HG03565 (cell line): Measurements from ENCODE around the gene SLC26A1.

Experiments
- ATAC-seq: cut with Tn5 transposase; IDR thresholded peaks from one replicate; pipeline ENCODE4 v1.9.1; 2021; ENCODE audit warnings: mild to moderate bottlenecking, moderate library complexity; ENCODE audit not compliant: unreplicated experiment

SLC26A1 gene

DNA sequence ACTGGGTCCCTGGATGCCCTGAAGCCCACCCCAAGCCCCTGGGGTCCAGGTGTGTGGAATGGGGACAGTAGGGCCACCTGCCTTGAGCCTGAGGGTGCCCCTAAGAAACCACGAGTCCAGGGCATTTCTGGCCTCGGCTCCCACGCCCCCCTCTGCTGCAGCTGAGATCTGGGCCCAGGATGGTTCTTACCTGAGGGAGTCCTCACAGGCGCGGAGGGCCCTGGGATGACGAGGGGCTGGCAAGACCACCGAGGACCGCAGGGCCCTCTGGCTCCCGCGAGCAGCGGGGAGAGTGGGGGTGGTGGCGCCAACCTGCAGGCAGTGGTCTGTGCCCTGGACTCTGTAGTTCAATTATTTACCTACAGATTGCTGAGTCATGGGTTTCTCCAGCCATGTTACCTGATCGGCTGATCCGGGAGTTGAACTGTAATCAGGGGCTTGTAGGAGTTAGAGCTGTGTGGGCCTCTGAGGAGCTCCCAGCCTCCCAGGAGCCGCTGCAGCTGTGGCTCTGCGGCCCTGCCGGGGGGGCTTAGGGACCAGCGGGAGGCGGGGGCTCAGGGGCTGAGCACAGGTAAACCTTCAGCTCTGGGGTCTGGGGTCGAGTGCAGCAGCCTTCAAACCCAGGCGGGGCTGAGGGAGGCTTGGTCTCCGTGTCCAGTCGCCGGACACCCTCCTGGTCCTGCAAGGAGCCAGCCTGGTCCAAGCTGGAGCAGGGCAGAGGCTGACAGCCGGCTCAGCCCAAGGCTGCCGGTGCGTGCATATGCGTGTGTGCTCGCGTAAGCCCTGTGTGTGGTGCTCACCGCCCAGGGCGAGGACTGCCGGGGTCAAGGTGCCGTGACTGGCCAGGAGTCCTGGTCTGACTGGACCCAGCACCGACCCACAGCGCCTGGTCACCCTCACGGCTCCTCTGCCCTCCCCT is at the start of gene SLC26A1:
Gene SLC26A1 (minus strand): TSS at position 294 of the 919 bp plus-strand sequence. CDS start 1,701 bp downstream, outside the sequence.
- no peak for ATAC-seq

GRCh38 chr4:1042352-1043055 is 49.3 kb upstream of the SLC26A1 start:
- ATAC-seq = no peak

GRCh38 chr4:1041936-1042330 is 48.7 kb upstream of the SLC26A1 start:
- no peak for ATAC-seq

GRCh38 chr4:1041147-1041935 is 48.1 kb upstream of the SLC26A1 start:
- no peak for ATAC-seq

DNA sequence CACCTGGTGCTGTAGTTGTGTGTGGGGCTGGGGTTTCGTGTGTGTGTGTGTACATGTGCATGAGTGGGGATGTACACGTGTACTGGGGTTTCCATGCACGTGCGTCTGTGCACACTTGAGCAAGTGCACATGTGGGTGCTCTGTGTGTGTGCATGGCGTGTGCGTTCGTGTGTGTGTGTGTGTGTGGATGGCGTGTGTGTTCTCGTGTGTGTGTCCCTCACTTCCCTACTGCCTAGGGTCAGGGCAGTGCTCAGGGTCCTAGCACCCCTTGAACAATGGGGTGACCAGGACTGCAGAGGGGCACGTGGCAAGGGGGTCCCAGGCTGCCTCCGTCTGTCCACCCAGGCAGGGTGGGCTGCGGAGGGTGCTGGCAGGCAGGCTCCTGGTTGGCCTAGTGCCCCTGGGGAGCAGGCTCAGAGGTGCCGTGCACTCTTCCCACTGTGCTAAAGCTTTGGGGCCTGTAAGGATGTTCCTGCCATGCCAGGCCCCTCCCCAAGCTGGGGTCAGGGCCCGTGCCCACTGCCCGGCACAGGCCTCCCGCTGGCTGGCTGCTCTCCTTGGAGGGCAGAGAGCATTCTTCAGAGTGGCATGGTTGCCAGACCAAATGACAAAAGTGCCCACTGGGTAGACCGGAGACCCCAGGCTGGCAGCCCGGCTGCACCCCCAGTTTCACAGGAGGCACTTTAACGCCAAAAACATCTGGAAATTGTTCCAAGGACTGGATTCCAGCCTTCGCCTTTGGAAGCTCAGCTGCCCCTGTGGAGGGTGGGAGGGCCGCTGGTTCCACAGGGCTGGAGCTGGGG is 47.3 kb upstream of the SLC26A1 start:
- ATAC-seq = no peak

- ATAC-seq = no peak
These were observed 46.5 kb upstream of the SLC26A1 start for GRCh38 chr4:1039493-1040343.

DNA sequence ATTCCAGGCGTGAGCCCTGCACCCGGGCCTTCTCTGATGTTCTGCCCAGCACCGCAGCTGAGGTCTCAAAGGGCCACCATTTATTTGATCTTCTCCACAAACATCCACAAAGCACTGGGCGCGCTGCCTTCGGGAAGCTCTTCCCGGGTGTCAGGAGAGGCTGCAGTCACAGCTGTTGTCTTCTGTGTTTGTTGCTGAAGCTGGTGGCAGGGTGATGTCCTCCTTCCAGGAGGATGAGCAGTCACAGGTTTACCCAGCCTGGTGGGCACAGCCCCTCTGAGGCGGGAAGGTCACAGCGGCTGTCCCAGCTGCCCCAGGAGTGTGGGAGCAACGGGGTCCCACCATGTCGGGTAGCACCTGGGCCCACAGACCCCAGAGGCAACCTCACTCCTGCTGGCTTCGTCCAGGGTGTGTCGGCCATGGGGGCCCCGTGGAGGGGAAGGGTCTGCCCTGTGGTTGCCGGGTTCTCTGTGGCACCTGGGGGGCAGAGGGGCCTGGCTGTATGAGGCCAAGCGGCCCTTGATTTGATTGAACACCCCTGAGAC is 45.8 kb upstream of the SLC26A1 start:
- ATAC-seq = no peak

- ATAC-seq = no peak
These were observed 44.0 kb upstream of the SLC26A1 start for GRCh38 chr4:1036976-1037810.

DNA sequence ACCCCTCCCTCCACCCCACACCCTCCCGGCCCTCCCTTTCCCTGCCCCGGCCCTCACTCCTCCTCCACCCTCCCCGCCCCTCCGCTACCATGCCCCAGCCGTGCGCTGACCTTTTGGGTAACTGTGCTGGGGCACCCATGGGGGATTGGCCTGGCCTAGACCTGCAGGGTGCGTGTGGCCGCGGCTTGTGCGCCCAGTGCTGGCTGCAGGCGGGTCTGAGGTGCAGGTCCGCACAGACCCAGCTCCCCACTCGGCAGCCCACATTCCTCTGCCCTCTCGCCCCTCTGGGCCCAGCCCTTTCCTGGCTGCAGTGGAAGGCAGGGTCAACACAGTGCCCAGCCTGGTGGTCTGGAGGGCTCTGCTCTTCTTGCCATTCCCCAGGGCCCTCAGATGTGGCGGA is 42.9 kb upstream of the SLC26A1 start:
- no peak for ATAC-seq

- no peak for ATAC-seq
These were observed 42.3 kb upstream of the SLC26A1 start for GRCh38 chr4:1035510-1035909.

DNA sequence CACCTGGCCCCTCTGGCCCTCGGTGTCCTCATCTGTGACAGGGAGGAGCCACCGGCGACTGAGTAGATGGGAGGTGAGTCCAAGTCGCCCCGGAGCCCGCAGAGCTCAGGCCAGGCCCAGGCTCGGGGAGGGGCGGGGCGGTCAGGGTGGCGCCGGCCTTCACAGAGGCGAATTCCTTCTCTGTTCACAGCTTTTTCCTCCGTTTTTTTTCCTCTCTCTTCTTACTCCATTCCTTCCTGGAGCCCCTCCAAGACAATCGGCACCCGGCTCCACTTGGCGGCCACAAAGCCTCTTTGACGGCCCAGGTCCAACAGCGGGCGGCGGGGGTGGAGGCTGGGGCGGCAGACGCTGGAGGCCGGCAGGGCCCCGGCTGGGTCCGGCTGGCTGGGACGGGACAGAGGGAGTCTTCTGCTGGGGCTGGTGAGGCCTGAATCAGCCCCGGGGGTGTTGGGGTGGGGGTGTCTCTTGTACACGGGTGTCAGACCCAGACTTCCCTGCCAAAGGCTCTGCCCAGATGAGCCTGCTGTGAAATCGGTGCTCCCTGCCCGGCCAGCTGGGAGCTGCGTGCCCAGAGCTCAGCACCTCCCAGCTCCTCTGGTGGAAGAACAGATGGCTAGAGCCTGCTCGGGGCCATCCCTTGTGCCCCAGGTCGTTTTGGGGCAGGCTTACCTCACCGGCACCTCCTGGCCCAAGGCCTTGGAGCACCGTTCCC is 40.8 kb upstream of the SLC26A1 start:
- no peak for ATAC-seq

- no peak for ATAC-seq
These were observed 39.7 kb upstream of the SLC26A1 start for GRCh38 chr4:1032861-1033260.

GRCh38 chr4:1031956-1032795 is 39.0 kb upstream of the SLC26A1 start:
- ATAC-seq = no peak

GRCh38 chr4:1031346-1031745 is 38.1 kb upstream of the SLC26A1 start:
- no peak for ATAC-seq

DNA sequence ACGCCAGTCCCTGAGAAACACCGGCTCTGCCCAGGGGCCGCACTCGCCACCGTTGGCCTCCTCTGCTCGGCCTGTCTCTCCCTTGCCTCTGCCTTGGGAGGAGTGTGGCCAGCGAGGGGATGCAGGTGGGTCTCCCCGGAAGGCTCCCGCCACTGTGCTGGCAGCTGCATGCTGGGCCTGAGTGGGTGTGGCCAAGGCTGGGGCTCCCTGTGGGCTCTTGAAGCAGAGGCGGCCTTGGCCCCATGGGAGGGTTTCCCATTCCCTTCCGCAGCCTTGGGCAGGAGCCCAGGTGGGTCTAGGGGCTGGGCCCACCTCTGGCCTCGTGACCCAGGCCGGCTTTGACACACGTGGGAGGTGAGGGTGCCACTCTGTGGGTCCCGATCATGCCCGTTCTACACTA is 37.4 kb upstream of the SLC26A1 start:
- ATAC-seq = no peak

DNA sequence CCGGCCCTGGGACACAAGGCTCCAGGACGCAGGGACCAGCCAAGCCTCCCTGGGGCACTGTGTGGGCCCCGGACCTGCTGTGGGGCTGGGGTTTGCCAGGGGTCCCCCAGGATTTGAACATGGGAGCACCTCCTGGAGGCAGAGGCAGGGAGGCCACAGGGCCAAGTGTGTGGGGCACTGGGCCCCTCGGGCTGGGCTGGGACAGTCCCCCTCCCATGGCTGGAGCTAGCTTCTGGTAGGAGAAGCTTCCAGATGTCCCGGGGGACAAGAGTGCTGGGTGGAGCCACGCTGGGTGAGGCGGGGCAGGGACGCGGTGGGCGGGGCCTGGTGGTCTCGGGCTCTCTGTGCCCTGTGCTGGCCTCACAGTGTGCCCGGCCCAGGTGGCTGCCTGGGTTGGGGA is 36.8 kb upstream of the SLC26A1 start:
- no peak for ATAC-seq

GRCh38 chr4:1029529-1029928 is 36.3 kb upstream of the SLC26A1 start:
- ATAC-seq = no peak
